Neural crest cell (in vitro differentiated cells): ENCODE measurements around the gene ANKRD28. TPM values are rescaled to one million over a fixed set of nuclear protein-coding genes. Genes with fewer than 3 reads are reported as not detected.

Source experiments
- DNase-seq: peaks from one replicate; pipeline ENCODE4 v3.0.0; 2021; ENCODE audit warnings: low read depth, mixed read lengths, low spot score
- H3K27ac Mint-ChIP-seq: one replicate; pipeline ENCODE4 v1.8.0; 2021; ENCODE audit warnings: mild to moderate bottlenecking, mixed read lengths; ENCODE audit not compliant: unreplicated experiment
- H3K27me3 Mint-ChIP-seq: 2 replicates; pipeline ENCODE4 v1.8.0; 2021; ENCODE audit warnings: low read depth, mild to moderate bottlenecking, mixed read lengths
- H3K36me3 Mint-ChIP-seq: 2 replicates; pipeline ENCODE4 v1.8.0; 2021; ENCODE audit warnings: low read depth, mild to moderate bottlenecking, mixed read lengths
- H3K4me1 Mint-ChIP-seq: 2 replicates; pipeline ENCODE4 v1.8.0; 2021; ENCODE audit warnings: mixed read lengths
- H3K4me3 Mint-ChIP-seq: one replicate; pipeline ENCODE4 v1.8.0; 2021; ENCODE audit warnings: mild to moderate bottlenecking, mixed read lengths
- H3K9me3 Mint-ChIP-seq: 2 replicates; pipeline ENCODE4 v1.8.0; 2021; ENCODE audit warnings: mixed read lengths
- CTCF ChIP-seq: fragments of 200-600 bp; sonication (generic); conservative IDR thresholded peaks from 2 replicates; pipeline ENCODE4 v1.5.0; 2021; ENCODE audit warnings: antibody characterized with exemption, mild to moderate bottlenecking
- total RNA-seq: library from RNA; stranded (reverse); gene quantifications from 2 replicates; pipeline ENCODE4 v1.2.1, GENCODE V29; 2021

ANKRD28 gene
- total RNA-seq, 1 donor from 2014 or later: 34.6 TPM

GRCh38 chr3:15708882-15709677, 88.7 kb downstream of the ANKRD28 start:
- Mint-ChIP-seq H3K4me3 (no peak overlapping the region), H3K27me3 (no peaks in the 10 kb centered on the region), H3K27ac (no peak overlapping the region), H3K9me3 (no peaks in the 10 kb centered on the region), H3K4me1 (peaks cover 5% of the 10 kb centered on the region), H3K36me3 (peaks cover 11% of the 10 kb centered on the region)
- no peak for TF ChIP-seq CTCF
- DNase-seq: no peak

GRCh38 chr3:15707779-15708178, 90.0 kb downstream of the ANKRD28 start:
- no peak for DNase-seq
- TF ChIP-seq CTCF: no peak
- Mint-ChIP-seq H3K9me3 (no peaks in the 10 kb centered on the region), H3K36me3 (peaks cover 11% of the 10 kb centered on the region), H3K4me3 (no peak overlapping the region), H3K4me1 (peaks cover 15% of the 10 kb centered on the region), H3K27ac (no peak overlapping the region), H3K27me3 (no peaks in the 10 kb centered on the region)

GRCh38 chr3:15703346-15703745, 94.4 kb downstream of the ANKRD28 start:
- TF ChIP-seq CTCF: no peak

GRCh38 chr3:15694628-15695027, 103.2 kb downstream of the ANKRD28 start:
- Mint-ChIP-seq H3K9me3 (peaks cover 2% of the 10 kb centered on the region), H3K27me3 (no peaks in the 10 kb centered on the region), H3K4me3 (no peak overlapping the region), H3K27ac (peak overlapping the region; percentile 0), H3K36me3 (peaks cover 22% of the 10 kb centered on the region), H3K4me1 (peaks cover 43% of the 10 kb centered on the region)
- no peak for DNase-seq
- TF ChIP-seq CTCF: no peak

More at GRCh38 chr3:15703346-15703745, 94.4 kb downstream of the ANKRD28 start:
- Mint-ChIP-seq H3K36me3 (peaks cover 21% of the 10 kb centered on the region), H3K27me3 (no peaks in the 10 kb centered on the region), H3K4me3 (no peak overlapping the region), H3K4me1 (peaks cover 21% of the 10 kb centered on the region), H3K9me3 (no peaks in the 10 kb centered on the region), H3K27ac (no peak overlapping the region)
- no peak for DNase-seq

- no peak overlapping the region for H3K4me3 Mint-ChIP-seq
- H3K27me3 Mint-ChIP-seq: no peaks in the 10 kb centered on the region
- DNase-seq: no peak
- H3K36me3 Mint-ChIP-seq: peaks cover 18% of the 10 kb centered on the region
- peaks cover 2% of the 10 kb centered on the region for H3K9me3 Mint-ChIP-seq
- peak; percentile 34 for TF ChIP-seq CTCF
- no peak overlapping the region for H3K27ac Mint-ChIP-seq
- peaks cover 48% of the 10 kb centered on the region for H3K4me1 Mint-ChIP-seq
Observed at GRCh38 chr3:15693355-15693754, 104.4 kb downstream of the ANKRD28 start.
